Neural progenitor cell (in vitro differentiated cells): ENCODE results near the gene ANKRD11. TPM values are rescaled to one million over a fixed set of nuclear protein-coding genes. Genes with fewer than 3 reads are reported as not detected.
"Not testable (repeated sequence)": the region's sequence is repeated elsewhere in the genome, so short reads cannot be mapped to it uniquely, and the experiment has no call there.

Experiments
- DNase-seq: peaks from one replicate; pipeline ENCODE4 v3.0.0-alpha.2; 2016; ENCODE audit warnings: low spot score
- H2AFZ ChIP-seq: fragments of 200-600 bp; sonication (generic); replicated peaks from 2 replicates; pipeline ENCODE4 v1.6.1; 2016; ENCODE audit warnings: antibody characterized with exemption
- H3F3A ChIP-seq: fragments of 200-600 bp; sonication (generic); 2 replicates; pipeline ENCODE4 v1.6.1; 2016; ENCODE audit warnings: antibody characterized with exemption, low read depth
- H3K27ac ChIP-seq: fragments of 200-600 bp; sonication (generic); 2 replicates; pipeline ENCODE4 v1.5.1; 2016; ENCODE audit warnings: mild to moderate bottlenecking
- H3K27me3 ChIP-seq: fragments of 200-600 bp; sonication (generic); 2 replicates; pipeline ENCODE4 v1.6.1; 2016; ENCODE audit warnings: mild to moderate bottlenecking, moderate library complexity
- H3K36me3 ChIP-seq: fragments of 200-600 bp; sonication (generic); 2 replicates; pipeline ENCODE4 v1.5.1; 2016
- H3K4me1 ChIP-seq: fragments of 200-600 bp; sonication (generic); 2 replicates; pipeline ENCODE4 v1.6.1; 2016; ENCODE audit warnings: mixed run types
- H3K4me2 ChIP-seq: fragments of 200-600 bp; sonication (generic); 2 replicates; pipeline ENCODE4 v1.6.1; 2016
- H3K4me3 ChIP-seq: fragments of 200-600 bp; sonication (generic); 2 replicates; pipeline ENCODE4 v1.5.1; 2016
- H3K79me2 ChIP-seq: fragments of 200-600 bp; sonication (generic); 2 replicates; pipeline ENCODE4 v1.6.1; 2016; ENCODE audit warnings: low read depth
- H3K9ac ChIP-seq: fragments of 200-600 bp; sonication (generic); 2 replicates; pipeline ENCODE4 v1.6.1; 2016
- H3K9me3 ChIP-seq: fragments of 200-600 bp; sonication (generic); 2 replicates; pipeline ENCODE4 v1.5.1; 2016; ENCODE audit warnings: low read depth
- H4K20me1 ChIP-seq: fragments of 200-600 bp; sonication (generic); 2 replicates; pipeline ENCODE4 v1.6.1; 2016; ENCODE audit warnings: low read depth
- H3K27ac Mint-ChIP-seq: 3 replicates; pipeline ENCODE4 v1.8.0; 2021; ENCODE audit warnings: mixed read lengths
- H3K27me3 Mint-ChIP-seq: 2 replicates; pipeline ENCODE4 v1.8.0; 2022; ENCODE audit warnings: low read depth, mild to moderate bottlenecking, inconsistent platforms, moderate library complexity, mixed read lengths; ENCODE audit not compliant: insufficient read depth
- H3K36me3 Mint-ChIP-seq: 3 replicates; pipeline ENCODE4 v1.8.0; 2021; ENCODE audit warnings: mixed read lengths
- H3K4me1 Mint-ChIP-seq: 3 replicates; pipeline ENCODE4 v1.8.0; 2021; ENCODE audit warnings: mixed read lengths
- H3K4me3 Mint-ChIP-seq: 3 replicates; pipeline ENCODE4 v1.8.0; 2021; ENCODE audit warnings: mild to moderate bottlenecking, moderate library complexity, mixed read lengths
- H3K9me3 Mint-ChIP-seq: 3 replicates; pipeline ENCODE4 v1.8.0; 2020; ENCODE audit warnings: mixed read lengths
- CTCF ChIP-seq: fragments of 200-600 bp; sonication (generic); IDR thresholded peaks from 2 replicates; pipeline ENCODE4 v1.5.1; 2017; ENCODE audit warnings: antibody characterized with exemption, mild to moderate bottlenecking
- EZH2 ChIP-seq: fragments of 200-600 bp; sonication (generic); IDR thresholded peaks from 2 replicates; pipeline ENCODE4 v1.6.1; 2017; ENCODE audit warnings: antibody characterized with exemption, mild to moderate bottlenecking, moderate library complexity
- EZH2phosphoT487 ChIP-seq: fragments of 200-600 bp; sonication (generic); IDR thresholded peaks from 2 replicates; pipeline ENCODE4 v1.6.1; 2017; ENCODE audit warnings: antibody characterized with exemption
- total RNA-seq: library from RNA; depleted of rRNA; stranded (reverse); fragments of >200 nt; gene quantifications from 2 replicates; pipeline ENCODE4 v1.2.3, GENCODE V29; 2015; ENCODE audit warnings: low replicate concordance

Gene ANKRD11
- total RNA-seq, 1 donor from 2014 or later, result 47.3 TPM

- TF ChIP-seq CTCF (no peak), EZH2 (no peak), EZH2phosphoT487 (no peak)
- Histone ChIP-seq H3F3A (peaks cover 9% of the 10 kb centered on the region), H3K36me3 (no peaks in the 10 kb centered on the region), H3K4me1 (peaks cover 18% of the 10 kb centered on the region), H3K9me3 (no peaks in the 10 kb centered on the region), H3K4me2 (no peak overlapping the region), H3K79me2 (peaks cover 97% of the 10 kb centered on the region), H3K9ac (no peak overlapping the region), H3K4me3 (no peak overlapping the region), H4K20me1 (peaks cover 94% of the 10 kb centered on the region), H3K27me3 (no peaks in the 10 kb centered on the region), H3K27ac (no peak overlapping the region), H2AFZ (no peak overlapping the region)
- peaks cover 29% of the 10 kb centered on the region for H3K4me1 Mint-ChIP-seq
- H3K27me3 Mint-ChIP-seq, result no peaks in the 10 kb centered on the region
- H3K9me3 Mint-ChIP-seq, result no peaks in the 10 kb centered on the region
- peaks cover 17% of the 10 kb centered on the region for H3K36me3 Mint-ChIP-seq
- peak overlapping the region; percentile 27 for H3K27ac Mint-ChIP-seq
- H3K4me3 Mint-ChIP-seq, result no peak overlapping the region
- DNase-seq, result no peak
Observed at GRCh38 chr16:89423681-89424260, 66.6 kb downstream of the ANKRD11 start.

GRCh38 chr16:89422905-89423630, 67.3 kb downstream of the ANKRD11 start:
- no peaks in the 10 kb centered on the region for H3K27me3 ChIP-seq
- peak overlapping the region; percentile 27 for H3K27ac Mint-ChIP-seq
- H3K4me3 Mint-ChIP-seq, result no peak overlapping the region
- no peak overlapping the region for H3K4me2 ChIP-seq
- no peak overlapping the region for H2AFZ ChIP-seq
- no peaks in the 10 kb centered on the region for H3K9me3 Mint-ChIP-seq
- H3K4me3 ChIP-seq, result no peak overlapping the region
- no peaks in the 10 kb centered on the region for H3K9me3 ChIP-seq
- no peak overlapping the region for H3K9ac ChIP-seq
- no peaks in the 10 kb centered on the region for H3K36me3 ChIP-seq
- peaks cover 19% of the 10 kb centered on the region for H3K36me3 Mint-ChIP-seq
- H3K4me1 ChIP-seq, result peaks cover 18% of the 10 kb centered on the region
- H4K20me1 ChIP-seq, result peaks cover 95% of the 10 kb centered on the region
- no peak overlapping the region for H3K27ac ChIP-seq
- peaks cover 13% of the 10 kb centered on the region for H3F3A ChIP-seq
- peaks cover 33% of the 10 kb centered on the region for H3K4me1 Mint-ChIP-seq
- TF ChIP-seq EZH2phosphoT487 (no peak), EZH2 (no peak), CTCF (no peak)
- no peaks in the 10 kb centered on the region for H3K27me3 Mint-ChIP-seq
- no peak for DNase-seq
- H3K79me2 ChIP-seq, result peaks cover 97% of the 10 kb centered on the region

GRCh38 chr16:89422527-89422904, 67.8 kb downstream of the ANKRD11 start:
- Histone ChIP-seq H3F3A (peaks cover 15% of the 10 kb centered on the region), H3K4me2 (no peak overlapping the region), H3K27me3 (no peaks in the 10 kb centered on the region), H3K36me3 (no peaks in the 10 kb centered on the region), H3K9me3 (no peaks in the 10 kb centered on the region), H3K27ac (no peak overlapping the region), H2AFZ (no peak overlapping the region), H3K4me3 (no peak overlapping the region), H3K79me2 (peaks cover 97% of the 10 kb centered on the region), H4K20me1 (peaks cover 95% of the 10 kb centered on the region), H3K9ac (no peak overlapping the region), H3K4me1 (peaks cover 18% of the 10 kb centered on the region)
- Mint-ChIP-seq H3K27me3 (no peaks in the 10 kb centered on the region), H3K9me3 (no peaks in the 10 kb centered on the region), H3K4me3 (no peak overlapping the region), H3K36me3 (peaks cover 24% of the 10 kb centered on the region), H3K27ac (no peak overlapping the region), H3K4me1 (peaks cover 36% of the 10 kb centered on the region)
- no peak for TF ChIP-seq CTCF
- no peak for TF ChIP-seq EZH2
- no peak for TF ChIP-seq EZH2phosphoT487
- no peak for DNase-seq

GRCh38 chr16:89421300-89421699, 69.1 kb downstream of the ANKRD11 start:
- not testable (repeated sequence) for H3K27me3 ChIP-seq, H3K4me3 ChIP-seq, H2AFZ ChIP-seq, H3K27ac Mint-ChIP-seq, H3K4me1 ChIP-seq, H3K4me2 ChIP-seq, DNase-seq, H3K4me3 Mint-ChIP-seq, H3K9ac ChIP-seq, H3F3A ChIP-seq, H3K9me3 Mint-ChIP-seq, H3K27me3 Mint-ChIP-seq, H3K36me3 ChIP-seq, H3K27ac ChIP-seq, H3K9me3 ChIP-seq
- H3K79me2 ChIP-seq, result peaks cover 97% of the 10 kb centered on the region
- peaks cover 95% of the 10 kb centered on the region for H4K20me1 ChIP-seq
- Mint-ChIP-seq H3K36me3 (peaks cover 29% of the 10 kb centered on the region), H3K4me1 (peaks cover 34% of the 10 kb centered on the region)
